Mammary epithelial cell (primary cell): Measurements from ENCODE around the gene U2AF1L4.

Experiments used
- EZH2 ChIP-seq: IDR thresholded peaks from 2 replicates; pipeline ENCODE4 v1.6.1; 2012; ENCODE audit warnings: low read length, inconsistent platforms, borderline replicate concordance
- TF ChIP-seq, protein P1 (sequence below), 2 donors: IDR thresholded peaks in 1 of 2; conservative IDR thresholded peaks in 1 of 2; 2 replicates each; pipeline ENCODE4 v1.5.1; 2011 to 2012; ENCODE audit warnings: inconsistent platforms in 2 of 2, low read length in 2 of 2, mild to moderate bottlenecking in 2 of 2, control low read depth in 1 of 2, low read depth in 1 of 2; ENCODE audit not compliant: insufficient read depth in 1 of 2; ENCODE audit errors: extremely low read depth in 1 of 2

DNA sequence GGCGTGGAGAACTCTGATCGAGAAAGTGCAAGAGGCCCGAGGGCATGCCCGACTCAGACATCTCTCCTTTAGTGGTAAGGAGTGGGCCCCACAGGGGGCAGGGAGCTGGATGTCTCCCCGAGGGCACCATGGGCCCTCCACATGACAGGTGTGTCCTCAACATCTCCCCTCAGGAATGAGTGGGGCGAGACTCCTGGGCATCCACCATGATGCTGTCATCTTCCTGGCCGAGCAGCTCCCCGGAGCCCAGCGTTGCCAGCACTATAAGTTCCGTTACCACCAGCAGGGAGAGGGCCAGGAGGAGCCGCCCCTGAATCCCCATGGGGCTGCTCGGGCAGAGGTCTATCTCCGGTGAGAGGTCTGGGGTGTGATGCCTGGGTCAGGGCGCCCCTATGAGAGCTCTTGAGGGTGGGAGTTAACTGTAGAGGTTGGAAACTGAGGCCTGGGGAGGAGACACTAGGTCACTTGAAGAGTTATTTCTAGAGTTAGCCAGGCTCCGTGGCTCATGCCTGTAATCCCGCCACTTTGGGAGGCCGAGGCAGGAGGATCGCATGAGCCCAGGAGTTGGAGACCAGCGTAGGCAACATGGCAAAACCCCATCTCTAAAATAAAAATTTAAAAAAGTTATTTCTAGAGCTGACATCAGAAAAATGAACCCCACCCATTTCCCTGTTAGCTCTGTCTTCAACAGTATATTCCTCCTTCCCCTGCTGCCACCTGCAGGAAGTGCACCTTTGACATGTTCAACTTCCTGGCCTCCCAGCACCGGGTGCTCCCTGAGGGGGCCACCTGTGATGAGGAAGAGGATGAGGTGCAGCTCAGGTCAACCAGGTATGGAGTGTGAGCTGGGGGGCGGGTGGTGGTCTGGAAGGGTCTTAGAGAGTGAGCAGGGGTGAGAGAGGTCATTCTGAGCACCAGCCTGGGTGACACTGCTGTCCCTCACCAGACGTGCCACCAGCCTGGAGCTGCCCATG, 8.0 kb downstream of the U2AF1L4 start:
- TF ChIP-seq, protein P1, sequence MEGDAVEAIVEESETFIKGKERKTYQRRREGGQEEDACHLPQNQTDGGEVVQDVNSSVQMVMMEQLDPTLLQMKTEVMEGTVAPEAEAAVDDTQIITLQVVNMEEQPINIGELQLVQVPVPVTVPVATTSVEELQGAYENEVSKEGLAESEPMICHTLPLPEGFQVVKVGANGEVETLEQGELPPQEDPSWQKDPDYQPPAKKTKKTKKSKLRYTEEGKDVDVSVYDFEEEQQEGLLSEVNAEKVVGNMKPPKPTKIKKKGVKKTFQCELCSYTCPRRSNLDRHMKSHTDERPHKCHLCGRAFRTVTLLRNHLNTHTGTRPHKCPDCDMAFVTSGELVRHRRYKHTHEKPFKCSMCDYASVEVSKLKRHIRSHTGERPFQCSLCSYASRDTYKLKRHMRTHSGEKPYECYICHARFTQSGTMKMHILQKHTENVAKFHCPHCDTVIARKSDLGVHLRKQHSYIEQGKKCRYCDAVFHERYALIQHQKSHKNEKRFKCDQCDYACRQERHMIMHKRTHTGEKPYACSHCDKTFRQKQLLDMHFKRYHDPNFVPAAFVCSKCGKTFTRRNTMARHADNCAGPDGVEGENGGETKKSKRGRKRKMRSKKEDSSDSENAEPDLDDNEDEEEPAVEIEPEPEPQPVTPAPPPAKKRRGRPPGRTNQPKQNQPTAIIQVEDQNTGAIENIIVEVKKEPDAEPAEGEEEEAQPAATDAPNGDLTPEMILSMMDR (conservative IDR thresholded peaks at IDR 0.05 in 1 of 2, IDR thresholded peaks at IDR 0.05 in 1 of 2; ENCODE audit: extremely low read depth in 1 of 2, insufficient read depth in 1 of 2, low read depth in 1 of 2, low read length in 2 of 2) = peak in 1 of 2 donors; percentile 12
- TF ChIP-seq EZH2 = no peak
